GM12873 (cell line): Measurements from ENCODE around the gene EIF5B.

ENCODE experiments used
- TF ChIP-seq, protein P1 (sequence below): IDR thresholded peaks from 2 replicates; pipeline ENCODE4 v1.5.1; 2012; ENCODE audit warnings: low read depth, mild to moderate bottlenecking, moderate library complexity, low read length, control low read depth; ENCODE audit not compliant: insufficient read depth; ENCODE audit errors: missing control alignments

The EIF5B gene

GRCh38 chr2:99433340-99433739 lies 96.2 kb downstream of the EIF5B start:
- TF ChIP-seq, protein P1, sequence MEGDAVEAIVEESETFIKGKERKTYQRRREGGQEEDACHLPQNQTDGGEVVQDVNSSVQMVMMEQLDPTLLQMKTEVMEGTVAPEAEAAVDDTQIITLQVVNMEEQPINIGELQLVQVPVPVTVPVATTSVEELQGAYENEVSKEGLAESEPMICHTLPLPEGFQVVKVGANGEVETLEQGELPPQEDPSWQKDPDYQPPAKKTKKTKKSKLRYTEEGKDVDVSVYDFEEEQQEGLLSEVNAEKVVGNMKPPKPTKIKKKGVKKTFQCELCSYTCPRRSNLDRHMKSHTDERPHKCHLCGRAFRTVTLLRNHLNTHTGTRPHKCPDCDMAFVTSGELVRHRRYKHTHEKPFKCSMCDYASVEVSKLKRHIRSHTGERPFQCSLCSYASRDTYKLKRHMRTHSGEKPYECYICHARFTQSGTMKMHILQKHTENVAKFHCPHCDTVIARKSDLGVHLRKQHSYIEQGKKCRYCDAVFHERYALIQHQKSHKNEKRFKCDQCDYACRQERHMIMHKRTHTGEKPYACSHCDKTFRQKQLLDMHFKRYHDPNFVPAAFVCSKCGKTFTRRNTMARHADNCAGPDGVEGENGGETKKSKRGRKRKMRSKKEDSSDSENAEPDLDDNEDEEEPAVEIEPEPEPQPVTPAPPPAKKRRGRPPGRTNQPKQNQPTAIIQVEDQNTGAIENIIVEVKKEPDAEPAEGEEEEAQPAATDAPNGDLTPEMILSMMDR, result no peak

GRCh38 chr2:99436874-99437273 lies 99.7 kb downstream of the EIF5B start:
- TF ChIP-seq, protein P1, result no peak

DNA sequence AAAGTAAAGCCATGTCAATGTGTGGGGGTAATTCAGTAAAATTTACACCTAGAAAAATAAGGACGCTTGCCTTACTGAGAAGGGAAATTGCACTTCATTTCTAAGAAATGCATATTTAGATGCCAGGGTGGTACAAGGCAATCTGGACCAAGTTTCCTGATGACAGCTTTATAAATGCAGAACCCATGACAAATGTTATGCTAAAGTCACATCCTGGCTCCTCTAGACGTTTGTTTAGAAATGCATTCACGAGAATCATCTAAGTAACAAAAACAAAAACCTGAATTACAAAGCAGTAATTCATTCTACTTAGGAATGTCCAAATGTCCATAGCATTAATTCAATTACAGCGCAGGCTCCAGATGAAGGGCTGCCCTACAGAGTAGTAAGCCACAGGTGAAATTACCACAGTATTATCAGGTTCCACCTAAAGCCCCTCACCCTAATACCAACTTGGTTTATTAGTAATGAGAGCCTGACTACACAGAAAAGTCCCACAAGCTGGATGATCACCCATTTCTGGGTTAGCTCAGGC lies 102.8 kb downstream of the EIF5B start:
- TF ChIP-seq, protein P1, result no peak

DNA sequence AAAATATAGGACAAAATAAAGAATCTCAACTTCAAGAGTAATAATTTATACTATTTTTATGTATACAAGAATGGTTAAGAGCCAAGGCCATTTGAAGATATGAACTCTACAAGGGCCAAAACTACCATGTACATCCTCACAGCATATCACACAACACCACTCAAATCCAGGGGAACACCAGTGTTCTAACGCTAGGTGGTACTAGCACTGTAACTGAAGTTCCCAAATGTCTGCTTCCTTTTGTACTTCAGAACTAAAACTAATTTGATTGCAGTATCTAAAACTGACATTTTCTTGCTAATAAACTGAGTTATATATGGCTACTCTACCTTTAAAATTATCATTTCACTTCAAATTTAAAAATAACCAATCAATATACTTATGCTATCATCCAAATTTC lies 105.6 kb downstream of the EIF5B start:
- TF ChIP-seq, protein P1, result no peak

DNA sequence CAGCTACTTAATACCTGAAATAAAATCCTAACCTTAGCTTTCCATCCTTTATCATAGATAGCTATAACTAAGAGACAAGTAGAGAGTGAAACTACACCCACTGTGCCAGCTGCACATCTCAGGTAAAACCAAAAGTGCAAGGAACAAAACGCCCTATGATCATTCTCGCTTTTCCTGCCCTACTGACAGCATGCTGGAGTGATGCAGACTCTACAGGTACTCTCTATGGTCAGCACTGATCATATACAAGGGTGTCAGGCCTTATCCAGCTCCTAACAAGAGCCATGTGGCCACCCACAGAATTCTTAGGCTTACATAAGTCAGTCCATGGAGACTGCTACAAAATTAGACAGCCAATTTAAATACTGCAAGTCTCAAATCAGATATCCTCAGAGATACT lies 107.0 kb downstream of the EIF5B start:
- TF ChIP-seq, protein P1, result no peak

GRCh38 chr2:99445065-99445464 lies 107.9 kb downstream of the EIF5B start:
- TF ChIP-seq, protein P1, result no peak

GRCh38 chr2:99448556-99448955 lies 111.4 kb downstream of the EIF5B start:
- TF ChIP-seq, protein P1, result no peak
